CD4-positive, alpha-beta T cell treated with Interleukin-4 for 4 hours (primary cell): ENCODE measurements around the gene MTOR.

ENCODE experiments used
- DNase-seq: peaks from one replicate; pipeline ENCODE4 v3.0.0-alpha.2; 2020

Gene MTOR

GRCh38 chr1:11059155-11059967 is 203.0 kb downstream of the MTOR start:
- DNase-seq: no peak

GRCh38 chr1:11058595-11059154 is 203.7 kb downstream of the MTOR start:
- DNase-seq: no peak

GRCh38 chr1:11058026-11058425 is 204.3 kb downstream of the MTOR start:
- DNase-seq: no peak

- no peak for DNase-seq
Measured at GRCh38 chr1:11057477-11057876, 204.9 kb downstream of the MTOR start.
